Pancreas (tissue), 10 donors: ENCODE data around the gene HERC5. TPM values are rescaled to one million over a fixed set of nuclear protein-coding genes. Genes with fewer than 3 reads are reported as not detected.
"Not testable (repeated sequence)": the region's sequence is repeated elsewhere in the genome, so short reads cannot be mapped to it uniquely, and the experiment has no call there.

Experiments used
- ATAC-seq, 4 donors: fragments of 200-7000 bp; cut with Tn5 transposase; one replicate each; pipeline versions ENCODE4 v1.8.0 to v1.9.1; 2020; ENCODE audit warnings: mild to moderate bottlenecking in 4 of 4, moderate library complexity in 4 of 4
- DNase-seq, 6 donors: peaks; one replicate each; pipeline ENCODE4 v3.0.0-alpha.2; 2020
- FAIRE-seq: peaks from 2 replicates; lab custom pipeline; 2012; peaks lifted over from hg19 to GRCh38; lab: Jason Lieb, UNC
- H3K27ac ChIP-seq, 4 donors: fragments of 200-600 bp; sonication (generic); 1 replicate in 3 of 4; 2 replicates in 1 of 4; pipeline versions ENCODE4 v1.5.0 to v1.8.0; 2020
- H3K27me3 ChIP-seq, 4 donors: fragments of 200-600 bp; one replicate each; pipeline ENCODE4 v1.8.0; 2021
- H3K36me3 ChIP-seq, 3 donors: fragments of 200-600 bp; sonication (generic) in 1 of 3; one replicate each; pipeline versions ENCODE4 v1.5.0 to v1.8.0; 2020 to 2021
- H3K4me1 ChIP-seq, 3 donors: fragments of 200-600 bp; one replicate each; pipeline ENCODE4 v1.8.0; 2021
- H3K4me3 ChIP-seq, 4 donors: fragments of 200-600 bp; sonication (generic) in 2 of 4; one replicate each; pipeline versions ENCODE4 v1.5.0 to v1.8.0; 2020 to 2021
- H3K9me3 ChIP-seq, 4 donors: fragments of 200-600 bp; one replicate each; pipeline ENCODE4 v1.8.0; 2021
- WGBS, 2 donors: extraction: QIAGEN DNeasy Blood & Tissue Kit; methylation state at CpG; one replicate each; pipeline ENCODE4 v1.1.7; 2013; 5-methylcytosine and 5-hydroxymethylcytosine counted together
- intact Hi-C, 3 donors: fragments of 100-400 bp; cut with DNase I; formaldehyde crosslinking; loops; one replicate each; pipeline versions ENCODE4 v1.11.1 to v1.14.2; 2022
- polyA plus RNA-seq, 2 donors: library from polyadenylated mRNA; stranded (reverse); fragments of 200-250 nt; gene quantifications; one replicate each; pipeline ENCODE4 v1.2.3, GENCODE V29; 2013
- total RNA-seq, 6 donors: library from RNA; stranded (reverse); fragmentation: NEBNext Ultra II Directional in 4 of 6; extraction: Animal tissue kit (Norgen Biotek cat#: 25700) in 4 of 6; gene quantifications; one replicate each; pipeline versions ENCODE4 v1.2.1 to v1.2.4, GENCODE V29; 2021 to 2023
- TF ChIP-seq, protein P1 (sequence below), 4 donors: fragments of 200-600 bp; sonication (generic) in 3 of 4; IDR thresholded peaks; one replicate each; pipeline versions ENCODE4 v1.5.0 to v1.8.0; 2021; ENCODE audit warnings: antibody characterized with exemption in 4 of 4
- donor health status: healthy with polysubstance abuse.
- donor health status: DM: no; HTN: no; CAD: no; lungs with moderate emphysema.
- donor health status: DM: no; HTN: no; CAD: no.
- donor health status: control.
- donor health status: control.
- donor health status: Bipolar disorder and iron deficiency.
- donor health status: DM: yes; HTN: yes; CAD: no.
- donor health status: DM: no; HTN: no; CAD: no.
- donor health status: DM: no; HTN: no; CAD: no.
- donor health status: DM: yes; HTN: yes; CAD: no.

HERC5 gene
- total and polyA plus RNA-seq, 8 donors = 2.2 to 4.9 (median 3.5) TPM

- H3K36me3 ChIP-seq = no peaks in the 10 kb centered on the region
- no peak for FAIRE-seq
- H3K27ac ChIP-seq = no peak overlapping the region
- WGBS, 2 donors = 89 to 96% methylated on average over 2 of the region's 2 CpGs
- no peak for DNase-seq
- ATAC-seq = no peak
- H3K9me3 ChIP-seq = no peaks in the 10 kb centered on the region
- intact Hi-C loops = no loop called here
- no peaks in the 10 kb centered on the region for H3K27me3 ChIP-seq
- H3K4me1 ChIP-seq = peaks cover 0 to 5% (median 0%) of the 10 kb centered on the region in 3 donors
- H3K4me3 ChIP-seq = no peak overlapping the region
- TF ChIP-seq, protein P1, sequence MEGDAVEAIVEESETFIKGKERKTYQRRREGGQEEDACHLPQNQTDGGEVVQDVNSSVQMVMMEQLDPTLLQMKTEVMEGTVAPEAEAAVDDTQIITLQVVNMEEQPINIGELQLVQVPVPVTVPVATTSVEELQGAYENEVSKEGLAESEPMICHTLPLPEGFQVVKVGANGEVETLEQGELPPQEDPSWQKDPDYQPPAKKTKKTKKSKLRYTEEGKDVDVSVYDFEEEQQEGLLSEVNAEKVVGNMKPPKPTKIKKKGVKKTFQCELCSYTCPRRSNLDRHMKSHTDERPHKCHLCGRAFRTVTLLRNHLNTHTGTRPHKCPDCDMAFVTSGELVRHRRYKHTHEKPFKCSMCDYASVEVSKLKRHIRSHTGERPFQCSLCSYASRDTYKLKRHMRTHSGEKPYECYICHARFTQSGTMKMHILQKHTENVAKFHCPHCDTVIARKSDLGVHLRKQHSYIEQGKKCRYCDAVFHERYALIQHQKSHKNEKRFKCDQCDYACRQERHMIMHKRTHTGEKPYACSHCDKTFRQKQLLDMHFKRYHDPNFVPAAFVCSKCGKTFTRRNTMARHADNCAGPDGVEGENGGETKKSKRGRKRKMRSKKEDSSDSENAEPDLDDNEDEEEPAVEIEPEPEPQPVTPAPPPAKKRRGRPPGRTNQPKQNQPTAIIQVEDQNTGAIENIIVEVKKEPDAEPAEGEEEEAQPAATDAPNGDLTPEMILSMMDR (IDR thresholded peaks at IDR 0.05) = no peak
Observed at GRCh38 chr4:88422403-88422802, 34.5 kb upstream of the HERC5 start.

DNA sequence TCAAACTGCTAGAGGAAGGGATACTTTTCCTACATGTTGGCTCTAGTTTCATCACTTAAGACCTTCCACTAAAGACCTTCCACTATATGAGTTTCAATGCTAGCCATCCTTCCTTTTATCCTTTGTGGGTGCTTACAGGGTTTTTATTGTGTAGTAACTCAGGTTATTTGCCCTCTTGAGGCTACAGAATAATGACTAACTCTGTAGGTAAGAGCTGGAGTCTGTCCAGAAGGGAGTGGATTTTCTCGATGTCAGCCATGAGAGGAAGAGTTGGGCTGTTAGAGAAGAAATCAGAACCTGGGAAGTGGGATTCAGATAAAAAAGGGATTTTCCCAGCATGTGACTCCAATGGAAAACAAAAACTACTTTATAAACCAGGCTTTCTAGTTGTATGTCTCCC lies 27.5 kb upstream of the HERC5 start:
- no peak for ATAC-seq
- no peaks in the 10 kb centered on the region for H3K9me3 ChIP-seq
- no peaks in the 10 kb centered on the region for H3K36me3 ChIP-seq
- intact Hi-C loops = no loop called here
- 64 to 85% methylated on average over 1 of the region's 1 CpG for WGBS, 2 donors
- H3K4me1 ChIP-seq = no peaks in the 10 kb centered on the region
- no peak overlapping the region for H3K27ac ChIP-seq
- H3K27me3 ChIP-seq = no peaks in the 10 kb centered on the region
- TF ChIP-seq, protein P1 (IDR thresholded peaks at IDR 0.05) = no peak
- no peak for FAIRE-seq
- no peak for DNase-seq
- no peak overlapping the region for H3K4me3 ChIP-seq

- no peaks in the 10 kb centered on the region for H3K4me1 ChIP-seq
- H3K4me3 ChIP-seq = no peak overlapping the region
- ATAC-seq (no peak), FAIRE-seq (no peak), DNase-seq (no peak)
- WGBS, 2 donors = 90 to 97% methylated on average over 1 of the region's 1 CpG
- intact Hi-C loops = no loop called here
- no peaks in the 10 kb centered on the region for H3K27me3 ChIP-seq
- H3K36me3 ChIP-seq = no peaks in the 10 kb centered on the region
- no peaks in the 10 kb centered on the region for H3K9me3 ChIP-seq
- H3K27ac ChIP-seq = no peak overlapping the region
- TF ChIP-seq, protein P1 (IDR thresholded peaks at IDR 0.05) = no peak
Observed at GRCh38 chr4:88435987-88436693, 20.8 kb upstream of the HERC5 start.

DNA sequence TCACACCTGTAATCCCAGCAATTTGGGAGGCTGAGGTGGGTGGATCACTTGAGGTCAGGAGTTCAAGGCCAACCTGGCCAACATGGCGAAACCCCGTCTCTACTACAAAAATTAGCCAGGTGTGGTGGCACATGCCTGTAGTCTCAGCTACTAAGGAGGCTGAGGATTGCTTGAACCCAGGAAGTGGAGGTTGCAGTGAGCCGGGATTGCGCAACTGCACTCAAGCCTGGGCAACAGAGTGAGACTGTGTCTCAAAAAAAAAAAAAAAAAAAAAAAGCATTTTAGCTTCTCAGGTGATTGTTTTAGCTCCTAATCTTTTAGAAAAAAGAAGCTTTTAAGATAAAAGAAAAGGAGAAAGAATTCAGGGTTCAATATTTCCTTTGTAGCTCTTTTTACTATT lies 19.0 kb upstream of the HERC5 start:
- H3K36me3 ChIP-seq, FAIRE-seq, H3K27me3 ChIP-seq, H3K4me1 ChIP-seq, ATAC-seq, H3K9me3 ChIP-seq, DNase-seq, H3K27ac ChIP-seq, H3K4me3 ChIP-seq, intact Hi-C loops: not testable (repeated sequence)
- 96 to 98% methylated on average over 4 of the region's 4 CpGs for WGBS, 2 donors

DNA sequence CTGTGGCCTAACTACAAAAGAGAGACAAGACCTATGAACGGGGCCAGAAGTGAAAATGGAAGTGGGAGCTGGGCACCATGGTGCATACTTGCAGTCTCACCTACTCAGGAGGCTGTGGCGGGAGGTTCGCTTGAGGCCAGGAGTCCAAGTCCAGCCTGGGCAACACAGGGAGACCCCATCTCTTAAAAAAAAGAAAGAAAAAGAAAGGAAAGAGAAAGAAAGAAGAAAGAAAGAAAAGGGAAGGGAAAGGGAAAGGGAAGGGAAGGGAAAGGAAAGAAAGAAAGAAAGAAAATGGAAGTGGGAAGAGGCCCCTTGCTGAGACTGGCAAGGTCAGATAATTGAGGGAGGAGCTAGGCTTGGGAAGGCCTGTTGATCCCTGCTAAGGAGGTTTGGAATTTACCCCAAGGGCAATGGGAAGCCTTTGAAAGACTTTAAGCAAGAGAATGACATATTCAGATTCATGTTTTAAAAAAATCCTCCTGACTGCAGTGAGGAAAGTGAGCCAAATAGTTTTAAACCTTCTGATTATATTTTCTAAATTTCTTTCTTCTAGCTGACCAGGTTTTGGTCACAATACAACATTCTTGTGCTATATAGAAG lies 17.7 kb upstream of the HERC5 start:
- TF ChIP-seq, protein P1 (IDR thresholded peaks at IDR 0.05) = no peak
- no peak overlapping the region for H3K4me3 ChIP-seq
- no peaks in the 10 kb centered on the region for H3K9me3 ChIP-seq
- FAIRE-seq (no peak), ATAC-seq (no peak), DNase-seq (no peak)
- 94 to 96% methylated on average over 3 of the region's 3 CpGs for WGBS, 2 donors
- no peak overlapping the region for H3K27ac ChIP-seq
- no peaks in the 10 kb centered on the region for H3K4me1 ChIP-seq
- no peaks in the 10 kb centered on the region for H3K36me3 ChIP-seq
- H3K27me3 ChIP-seq = no peaks in the 10 kb centered on the region
- intact Hi-C loops = no loop called here
